Esophagus squamous epithelium (tissue), 5 donors: ENCODE data around the gene ZMIZ1. TPM values are rescaled to one million over a fixed set of nuclear protein-coding genes. Genes with fewer than 3 reads are reported as not detected.
A peak's percentile ranks its signal among the peaks of the same experiment; 100 is the strongest.

Experiments used
- DNase-seq: peaks from one replicate; lab custom pipeline; 2025; lab: John Stamatoyannopoulos, UW
- H3K27ac ChIP-seq, 4 donors: fragments of 200-600 bp; sonication (generic); one replicate each; pipeline ENCODE4 v1.5.1; 2016 to 2019; ENCODE audit warnings: mild to moderate bottlenecking in 1 of 4
- H3K27me3 ChIP-seq, 4 donors: fragments of 200-600 bp; sonication (generic); 1 replicate in 3 of 4; 2 replicates in 1 of 4; pipeline versions ENCODE4 v1.5.1 to v1.6.0; 2017 to 2021; ENCODE audit warnings: antibody characterized with exemption in 1 of 4
- H3K36me3 ChIP-seq, 3 donors: fragments of 200-600 bp; sonication (generic); one replicate each; pipeline ENCODE4 v1.5.1; 2016 to 2019
- H3K4me1 ChIP-seq, 3 donors: fragments of 200-600 bp; sonication (generic); one replicate each; pipeline ENCODE4 v1.5.1; 2017 to 2019
- H3K4me3 ChIP-seq, 4 donors: fragments of 200-600 bp; sonication (generic); 1 replicate in 3 of 4; 2 replicates in 1 of 4; pipeline ENCODE4 v1.5.1; 2016 to 2019; ENCODE audit warnings: mild to moderate bottlenecking in 2 of 4, moderate library complexity in 1 of 4
- H3K9me3 ChIP-seq, 3 donors: fragments of 200-600 bp; sonication (generic); one replicate each; pipeline ENCODE4 v1.5.1; 2016 to 2019
- CTCF ChIP-seq, 6 experiments: fragments of 450-650 bp in 4 of 6; fragments of 200-600 bp in 2 of 6; sonication (generic) in 2 of 6; IDR thresholded peaks; one replicate each; pipeline ENCODE4 v1.5.1; 2016 to 2019; ENCODE audit warnings: antibody characterized with exemption in 6 of 6, mild to moderate bottlenecking in 4 of 6, moderate library complexity in 4 of 6
- POLR2A ChIP-seq, 4 donors: fragments of 450-650 bp; IDR thresholded peaks; one replicate each; pipeline ENCODE4 v1.6.1; 2017; ENCODE audit warnings: antibody characterized with exemption in 4 of 4, mild to moderate bottlenecking in 4 of 4, moderate library complexity in 3 of 4
- WGBS, 2 donors: methylation state at CpG; one replicate each; pipeline ENCODE4 v1.1.5; 2018; 5-methylcytosine and 5-hydroxymethylcytosine counted together
- intact Hi-C: fragments of 100-400 bp; cut with DNase I; formaldehyde crosslinking; loops from one replicate; pipeline ENCODE4 v1.15.0; 2022
- total RNA-seq, 4 donors: library from RNA; depleted of rRNA; stranded (reverse); fragments of >200 nt; gene quantifications; one replicate each; pipeline ENCODE4 v1.1.0, GENCODE V29; 2016
- donor health status: DM: yes; HTN: yes; CAD: no.

Gene ZMIZ1
- total RNA-seq, 4 donors from 2014 or later: 28.2 to 79.5 (median 40.4) TPM

- Histone ChIP-seq H3K4me1 (peaks cover 37 to 100% (median 64%) of the 10 kb centered on the region in 3 donors), H3K27me3 (no peaks in the 10 kb centered on the region), H3K9me3 (no peaks in the 10 kb centered on the region), H3K4me3 (no peak overlapping the region), H3K36me3 (peaks cover 0 to 51% (median 6%) of the 10 kb centered on the region in 3 donors), H3K27ac (peak overlapping the region; percentile 64 to 88 (median 80))
- DNase-seq: no peak
- 56 to 75% methylated on average over 4 to 6 of the region's 12 CpGs for WGBS, 2 donors
- TF ChIP-seq CTCF (IDR thresholded peaks at IDR 0.05) (no peak), POLR2A (IDR thresholded peaks at IDR 0.05) (no peak)
- intact Hi-C loops: no loop called here
These were observed 43.3 kb downstream of the ZMIZ1 start for GRCh38 chr10:79111846-79112614.

GRCh38 chr10:79112881-79113431 is 44.2 kb downstream of the ZMIZ1 start:
- H3K36me3 ChIP-seq: peaks cover 0 to 58% (median 6%) of the 10 kb centered on the region in 3 donors
- 0% methylated on average over 1 of the region's 11 CpGs; no CpG with 5 or more reads in 1 of the 2 donors for WGBS, 2 donors

DNA sequence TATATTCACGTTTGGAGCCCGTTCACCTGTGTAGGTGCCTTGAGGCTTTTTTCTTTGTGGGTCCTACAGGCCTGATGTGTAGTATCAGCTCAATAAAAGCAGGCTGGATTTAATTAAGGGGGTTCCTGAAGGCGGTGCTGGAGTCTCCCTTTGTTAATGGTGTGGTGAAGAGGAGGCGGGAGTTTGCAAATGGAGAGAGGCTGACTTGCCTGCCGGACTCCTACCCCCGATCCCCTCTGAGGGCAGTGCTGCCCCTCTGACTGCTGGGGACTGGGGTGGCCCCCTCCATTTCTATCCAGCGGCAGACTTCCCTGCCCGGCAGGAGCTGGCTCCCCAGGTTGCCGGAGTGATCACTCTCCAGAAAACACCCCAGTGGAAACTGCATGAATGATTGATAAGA is 45.1 kb downstream of the ZMIZ1 start:
- WGBS, 2 donors: 46 to 62% methylated on average over 4 to 8 of the region's 9 CpGs
- Histone ChIP-seq H3K9me3 (no peaks in the 10 kb centered on the region), H3K4me3 (no peak overlapping the region), H3K27ac (peak overlapping the region; percentile 64 to 88 (median 80)), H3K4me1 (peaks cover 38 to 100% (median 61%) of the 10 kb centered on the region in 3 donors), H3K27me3 (no peaks in the 10 kb centered on the region), H3K36me3 (peaks cover 2 to 65% (median 6%) of the 10 kb centered on the region in 3 donors)
- intact Hi-C loops: no loop called here
- TF ChIP-seq CTCF (IDR thresholded peaks at IDR 0.05) (no peak), POLR2A (IDR thresholded peaks at IDR 0.05) (no peak)
- DNase-seq: no peak

More at GRCh38 chr10:79112881-79113431, 44.2 kb downstream of the ZMIZ1 start:
- H3K4me3 ChIP-seq: no peak overlapping the region
- intact Hi-C loops: no loop called here
- peak overlapping the region; percentile 64 to 88 (median 80) for H3K27ac ChIP-seq
- H3K4me1 ChIP-seq: peaks cover 38 to 100% (median 65%) of the 10 kb centered on the region in 3 donors
- no peaks in the 10 kb centered on the region for H3K27me3 ChIP-seq
- no peak for TF ChIP-seq CTCF (IDR thresholded peaks at IDR 0.05)
- no peak for TF ChIP-seq POLR2A (IDR thresholded peaks at IDR 0.05)
- DNase-seq: no peak
- H3K9me3 ChIP-seq: no peaks in the 10 kb centered on the region

DNA sequence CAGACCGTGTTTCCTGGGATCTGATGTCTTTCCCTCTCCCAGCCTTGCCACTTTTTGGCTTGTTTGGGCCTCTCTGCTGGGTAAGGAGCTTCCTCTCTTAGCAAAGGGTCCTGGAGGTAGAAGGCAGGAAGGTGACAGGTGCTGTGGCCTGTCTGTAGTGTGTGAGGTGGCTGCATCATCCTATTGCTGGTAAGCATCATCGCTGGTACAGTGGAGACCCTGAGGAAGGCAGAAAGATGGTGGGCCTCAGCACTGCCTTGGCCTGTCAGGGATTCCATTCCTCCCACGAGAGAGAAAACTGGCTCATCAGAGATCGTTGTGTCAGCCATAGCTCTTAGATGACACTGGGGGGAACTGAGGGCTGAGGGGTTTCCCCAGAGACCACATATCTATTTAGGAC is 46.5 kb downstream of the ZMIZ1 start:
- Histone ChIP-seq H3K27me3 (no peaks in the 10 kb centered on the region), H3K4me3 (no peak overlapping the region), H3K36me3 (peaks cover 6 to 68% (median 15%) of the 10 kb centered on the region in 3 donors), H3K9me3 (no peaks in the 10 kb centered on the region), H3K4me1 (peaks cover 38 to 98% (median 61%) of the 10 kb centered on the region in 3 donors), H3K27ac (peak overlapping the region in 3 of 4 donors; percentile 62 to 88 (median 77))
- 76 to 88% methylated on average over 1 to 3 of the region's 4 CpGs for WGBS, 2 donors
- intact Hi-C loops: no loop called here
- no peak for TF ChIP-seq CTCF (IDR thresholded peaks at IDR 0.05)
- no peak for TF ChIP-seq POLR2A (IDR thresholded peaks at IDR 0.05)
- DNase-seq: no peak

- DNase-seq: no peak
- Histone ChIP-seq H3K27ac (peak overlapping the region; percentile 4 to 77 (median 65)), H3K9me3 (no peaks in the 10 kb centered on the region), H3K36me3 (peaks cover 10 to 68% (median 15%) of the 10 kb centered on the region in 3 donors), H3K4me1 (peaks cover 38 to 87% (median 57%) of the 10 kb centered on the region in 3 donors), H3K4me3 (no peak overlapping the region), H3K27me3 (no peaks in the 10 kb centered on the region)
- intact Hi-C loops: no loop called here
- 49 to 57% methylated on average over 4 of the region's 4 CpGs for WGBS, 2 donors
- TF ChIP-seq CTCF (IDR thresholded peaks at IDR 0.05) (no peak), POLR2A (IDR thresholded peaks at IDR 0.05) (no peak)
These were observed 47.6 kb downstream of the ZMIZ1 start for GRCh38 chr10:79116368-79116767.
